ENCODE data around the gene ARHGEF37. TPM values are rescaled to one million over a fixed set of nuclear protein-coding genes. Genes with fewer than 3 reads are reported as not detected.

ARHGEF37 gene
- total and polyA plus RNA-seq, 9 of the 15 experiments (the other 6 are each of a cell fraction or from before 2014, with no cell fraction given) = 0.01 to 0.27 (median 0.05) TPM

DNA sequence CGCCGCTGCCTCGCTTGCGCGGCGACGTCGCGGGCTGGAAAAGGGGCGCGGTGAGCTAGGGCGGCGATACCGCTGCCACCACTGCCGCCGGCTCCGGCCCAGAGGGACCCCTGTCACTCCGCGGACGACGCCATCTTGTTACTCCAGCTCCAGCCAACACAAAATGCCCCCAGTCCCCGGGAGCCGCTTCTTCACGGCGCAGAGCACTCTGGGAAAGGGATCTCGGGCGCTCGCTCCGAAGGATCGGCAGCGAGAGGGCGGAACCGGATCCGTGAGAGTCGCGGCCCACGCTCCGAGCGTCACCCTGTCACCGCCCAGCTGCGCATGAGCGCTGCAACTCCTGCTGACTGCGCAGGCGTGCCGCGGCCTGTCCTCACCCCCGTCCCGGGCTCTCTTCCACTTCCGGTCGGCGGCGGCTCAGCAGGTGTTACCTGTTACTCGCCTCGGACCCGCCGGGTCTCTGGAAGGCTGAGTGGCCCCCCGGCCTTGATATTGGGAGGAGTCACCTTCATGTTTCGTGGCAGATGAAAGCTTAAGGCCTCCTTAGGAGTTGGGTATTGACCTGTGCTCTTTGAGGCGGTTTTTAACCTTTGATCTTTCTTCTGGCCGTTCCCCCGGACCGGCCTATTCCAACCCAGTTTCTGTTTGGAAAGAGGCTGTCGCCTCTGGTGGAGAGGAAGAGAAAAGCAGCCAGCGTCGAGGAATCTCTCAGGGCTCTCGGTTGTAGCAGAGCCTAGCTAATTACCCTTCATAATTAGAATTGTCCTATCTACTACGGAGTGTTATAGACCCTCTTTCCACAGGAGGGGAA is 29.9 kb upstream of the ARHGEF37 start, which contains the start of gene CSNK1A1 (continued):
- TF ChIP-seq RFX5 (IDR thresholded peaks at IDR 0.05; ENCODE audit: low read depth, low read length) (no peak), PHF20 (IDR thresholded peaks at IDR 0.05; ENCODE audit: partially characterized antibody) (peak; percentile 61), MTF1 (CRISPR knock-in tag; IDR thresholded peaks at IDR 0.05; ENCODE audit: borderline replicate concordance) (no peak), C11orf30 (IDR thresholded peaks at IDR 0.05; ENCODE audit: low read depth) (peak; percentile 77)

DNA sequence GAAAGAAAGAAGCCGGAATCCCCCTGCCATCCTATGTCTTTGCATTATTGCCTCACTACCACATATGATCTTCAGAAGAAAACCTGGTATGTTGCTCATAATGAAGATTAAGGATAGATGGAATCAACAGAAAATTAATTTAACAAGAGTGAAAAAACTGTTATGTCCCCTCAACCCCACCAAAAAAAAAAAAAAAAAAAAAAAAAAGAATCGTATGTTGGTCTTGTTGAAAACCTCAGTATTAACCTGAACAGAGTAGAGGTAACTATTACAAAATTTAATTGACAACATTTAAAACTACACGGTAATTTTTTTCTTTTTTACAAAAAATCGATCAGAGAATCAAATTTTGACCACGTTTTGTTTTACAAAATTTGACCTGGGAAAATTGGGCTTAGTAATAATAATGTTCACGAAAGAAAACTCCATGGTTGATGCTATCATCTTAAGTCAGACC is 29.2 kb upstream of the ARHGEF37 start:
- intact Hi-C loops (cut with micrococcal nuclease) = no loop called here

More for the DNA sequence above, 29.2 kb upstream of the ARHGEF37 start:
- Histone ChIP-seq H3K27ac (ENCODE audit: extremely low read depth, low read depth, low read length) (peak overlapping the region; percentile 82), H3K4me1 (replicated peaks in 1 of 2; ENCODE audit: control insufficient read depth in 2 of 2, insufficient read depth in 2 of 2, low read length in 2 of 2) (peaks cover 4 to 13% of the 10 kb centered on the region in 2 experiments), H3K36me3 (ENCODE audit: control insufficient read depth, insufficient read depth, low read length) (peaks cover 35% of the 10 kb centered on the region), H3K9me1 (ENCODE audit: control insufficient read depth, insufficient read depth, low read length) (no peaks in the 10 kb centered on the region), H2AFZ (ENCODE audit: low read depth, low read length) (peak overlapping the region; percentile 81), H3K9ac (ENCODE audit: insufficient read depth in 1 of 2, low read depth in 2 of 2, low read length in 2 of 2) (peak overlapping the region; percentile 88 to 98; a peak in 3 of 4 replicates), H3K9me3 (replicated peaks; ENCODE audit: control insufficient read depth, insufficient read depth, low read depth, low read length) (no peaks in the 10 kb centered on the region), H4K20me1 (replicated peaks; ENCODE audit: control insufficient read depth, insufficient read depth, low read length) (peaks cover 8% of the 10 kb centered on the region; the same call in 1 of the 2 replicates), H3K4me2 (ENCODE audit: insufficient read depth, low read length) (peak overlapping the region; percentile 94), H3K4me3 (peak overlapping the region; percentile 97), H3K27me3 (ENCODE audit: control insufficient read depth in 2 of 2, insufficient read depth in 2 of 2, low read length in 2 of 2) (no peaks in the 10 kb centered on the region), H3K79me2 (ENCODE audit: control insufficient read depth, insufficient read depth, low read length) (peaks cover 51% of the 10 kb centered on the region)
- in situ Hi-C loops (cut with MboI) = loop anchor here (5.0 to 25.0 kb wide), 3 partner anchors 110 to 415 kb away; partner anchors contain the start of gene ABLIM3
- DNase-seq (ENCODE audit: extremely low read depth in 1 of 4, low spot score in 3 of 4) (no peak), ATAC-seq (no peak), FAIRE-seq (no peak)
- BruUV-seq (replicated peaks) = no TSS peak
- TF ChIP-seq GTF2E2 (tag; IDR thresholded peaks at IDR 0.05) = 0 out of 2 replicates have a peak, but pooled peaks have one; percentile 9
- TF ChIP-seq ARNT (IDR thresholded peaks at IDR 0.05) = 0 out of 4 replicates have a peak, but pooled peaks of 1 of the 2 experiments have one; percentile 10
- TF ChIP-seq, protein P1, sequence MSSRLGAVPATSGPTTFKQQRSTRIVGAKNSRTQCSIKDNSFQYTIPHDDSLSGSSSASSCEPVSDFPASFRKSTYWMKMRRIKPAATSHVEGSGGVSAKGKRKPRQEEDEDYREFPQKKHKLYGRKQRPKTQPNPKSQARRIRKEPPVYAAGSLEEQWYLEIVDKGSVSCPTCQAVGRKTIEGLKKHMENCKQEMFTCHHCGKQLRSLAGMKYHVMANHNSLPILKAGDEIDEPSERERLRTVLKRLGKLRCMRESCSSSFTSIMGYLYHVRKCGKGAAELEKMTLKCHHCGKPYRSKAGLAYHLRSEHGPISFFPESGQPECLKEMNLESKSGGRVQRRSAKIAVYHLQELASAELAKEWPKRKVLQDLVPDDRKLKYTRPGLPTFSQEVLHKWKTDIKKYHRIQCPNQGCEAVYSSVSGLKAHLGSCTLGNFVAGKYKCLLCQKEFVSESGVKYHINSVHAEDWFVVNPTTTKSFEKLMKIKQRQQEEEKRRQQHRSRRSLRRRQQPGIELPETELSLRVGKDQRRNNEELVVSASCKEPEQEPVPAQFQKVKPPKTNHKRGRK (tag; IDR thresholded peaks at IDR 0.05) = peak; percentile 75
- no peak for TF ChIP-seq ZKSCAN3 (CRISPR knock-in tag; IDR thresholded peaks at IDR 0.05)
- TF ChIP-seq, protein P2, sequence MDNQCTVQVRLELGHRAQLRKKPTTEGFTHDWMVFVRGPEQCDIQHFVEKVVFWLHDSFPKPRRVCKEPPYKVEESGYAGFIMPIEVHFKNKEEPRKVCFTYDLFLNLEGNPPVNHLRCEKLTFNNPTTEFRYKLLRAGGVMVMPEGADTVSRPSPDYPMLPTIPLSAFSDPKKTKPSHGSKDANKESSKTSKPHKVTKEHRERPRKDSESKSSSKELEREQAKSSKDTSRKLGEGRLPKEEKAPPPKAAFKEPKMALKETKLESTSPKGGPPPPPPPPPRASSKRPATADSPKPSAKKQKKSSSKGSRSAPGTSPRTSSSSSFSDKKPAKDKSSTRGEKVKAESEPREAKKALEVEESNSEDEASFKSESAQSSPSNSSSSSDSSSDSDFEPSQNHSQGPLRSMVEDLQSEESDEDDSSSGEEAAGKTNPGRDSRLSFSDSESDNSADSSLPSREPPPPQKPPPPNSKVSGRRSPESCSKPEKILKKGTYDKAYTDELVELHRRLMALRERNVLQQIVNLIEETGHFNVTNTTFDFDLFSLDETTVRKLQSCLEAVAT (IDR thresholded peaks at IDR 0.05) = 0 out of 4 replicates have a peak, but pooled peaks of 1 of the 2 experiments have one; percentile 25
- TF ChIP-seq, protein P3, sequence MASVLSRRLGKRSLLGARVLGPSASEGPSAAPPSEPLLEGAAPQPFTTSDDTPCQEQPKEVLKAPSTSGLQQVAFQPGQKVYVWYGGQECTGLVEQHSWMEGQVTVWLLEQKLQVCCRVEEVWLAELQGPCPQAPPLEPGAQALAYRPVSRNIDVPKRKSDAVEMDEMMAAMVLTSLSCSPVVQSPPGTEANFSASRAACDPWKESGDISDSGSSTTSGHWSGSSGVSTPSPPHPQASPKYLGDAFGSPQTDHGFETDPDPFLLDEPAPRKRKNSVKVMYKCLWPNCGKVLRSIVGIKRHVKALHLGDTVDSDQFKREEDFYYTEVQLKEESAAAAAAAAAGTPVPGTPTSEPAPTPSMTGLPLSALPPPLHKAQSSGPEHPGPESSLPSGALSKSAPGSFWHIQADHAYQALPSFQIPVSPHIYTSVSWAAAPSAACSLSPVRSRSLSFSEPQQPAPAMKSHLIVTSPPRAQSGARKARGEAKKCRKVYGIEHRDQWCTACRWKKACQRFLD (CRISPR knock-in tag; IDR thresholded peaks at IDR 0.05) = 0 out of 2 replicates have a peak, but pooled peaks have one; percentile 64
- TF ChIP-seq LARP7 (IDR thresholded peaks at IDR 0.05) = no peak
- peak; percentile 26 for TF ChIP-seq BRD9 (IDR thresholded peaks at IDR 0.05; ENCODE audit: low read depth, partially characterized antibody)
- TF ChIP-seq TAF15 (IDR thresholded peaks at IDR 0.05; ENCODE audit: low read depth, low read length) = no peak
- ChIA-PET CTCF (ENCODE audit: low intra/inter-chr PET ratio) (interaction anchor here (0.7 to 2.3 kb wide), 4 partner anchors 106 to 277 kb away, joined by 3 to 19 read pairs (median 4); no protein-coding TSS in a partner anchor), POLR2A (interaction anchor here (0.8 to 3.3 kb wide), 16 partner anchors 10 to 365 kb away, joined by 3 to 14 read pairs (median 4); partner anchors contain the start of gene GRPEL2)
- WGBS (ENCODE audit: insufficient coverage, low coverage, missing lambda C conversion rate) = 0% methylated on average over 5 of the region's 6 CpGs

Measured in K562 (cell line).